SK-N-SH treated with all-trans-retinoic acid at 6 μM for 48 hours (cell line): ENCODE data around the gene MARCOL.

Experiments
- ATAC-seq: fragments of 200-7000 bp; cut with Tn5 transposase; 3 replicates; pipeline ENCODE4 v1.9.1; 2020; ENCODE audit warnings: mild to moderate bottlenecking, moderate library complexity
- ARNTL ChIP-seq: fragments of 450-650 bp; formaldehyde crosslinking; IDR thresholded peaks from 2 replicates; pipeline ENCODE4 v1.5.0; 2020; ENCODE audit warnings: low read depth, mild to moderate bottlenecking, moderate library complexity, borderline replicate concordance
- BACH2 ChIP-seq: fragments of 250-450 bp; sonication (Bioruptor Pico); IDR thresholded peaks from 2 replicates; pipeline ENCODE4 v1.9.0; 2021; ENCODE audit warnings: mild to moderate bottlenecking, borderline replicate concordance
- CREB5 ChIP-seq: fragments of 250-450 bp; sonication (Bioruptor Pico); IDR thresholded peaks from 2 replicates; pipeline ENCODE4 v1.5.1; 2020; ENCODE audit warnings: low read depth, mild to moderate bottlenecking, moderate library complexity
- CSDC2 ChIP-seq: fragments of 250-450 bp; sonication (Bioruptor Pico); IDR thresholded peaks from 2 replicates; pipeline ENCODE4 v1.5.0; 2020; ENCODE audit warnings: mild to moderate bottlenecking, moderate library complexity
- CSRNP3 ChIP-seq: fragments of 250-450 bp; sonication (Bioruptor Pico); IDR thresholded peaks from 2 replicates; pipeline ENCODE4 v1.5.1; 2021; ENCODE audit warnings: mild to moderate bottlenecking, moderate library complexity
- ESRRG ChIP-seq: fragments of 250-450 bp; sonication (Bioruptor Pico); IDR thresholded peaks from 2 replicates; pipeline ENCODE4 v1.6.1; 2021; ENCODE audit warnings: mild to moderate bottlenecking
- ISL1 ChIP-seq: fragments of 250-450 bp; sonication (Bioruptor Pico); IDR thresholded peaks from 2 replicates; pipeline ENCODE4 v2.1.2; 2022; ENCODE audit warnings: mild to moderate bottlenecking, moderate library complexity
- PATZ1 ChIP-seq: fragments of 250-450 bp; sonication (Bioruptor Pico); IDR thresholded peaks from 2 replicates; pipeline ENCODE4 v1.8.0; 2020; ENCODE audit warnings: mild to moderate bottlenecking, moderate library complexity, borderline replicate concordance
- POU6F1 ChIP-seq: fragments of 250-450 bp; sonication (Bioruptor Pico); IDR thresholded peaks from 2 replicates; pipeline ENCODE4 v1.8.0; 2021; ENCODE audit warnings: low read depth, mild to moderate bottlenecking, moderate library complexity, borderline replicate concordance
- RARB ChIP-seq: fragments of 250-450 bp; sonication (Bioruptor Pico); IDR thresholded peaks from 2 replicates; pipeline ENCODE4 v1.8.0; 2021; ENCODE audit warnings: mild to moderate bottlenecking, moderate library complexity
- SNAI2 ChIP-seq: fragments of 250-450 bp; sonication (Bioruptor Pico); IDR thresholded peaks from 2 replicates; pipeline ENCODE4 v1.5.0; 2020; ENCODE audit warnings: mild to moderate bottlenecking, moderate library complexity
- TCF4 ChIP-seq: fragments of 250-450 bp; sonication (Bioruptor Pico); IDR thresholded peaks from 2 replicates; pipeline ENCODE4 v1.8.0; 2021; ENCODE audit warnings: mild to moderate bottlenecking, moderate library complexity, borderline replicate concordance
- TOX ChIP-seq: fragments of 250-450 bp; sonication (Bioruptor Pico); IDR thresholded peaks from 2 replicates; pipeline ENCODE4 v1.8.0; 2021; ENCODE audit warnings: mild to moderate bottlenecking, moderate library complexity, borderline replicate concordance
- TSHZ2 ChIP-seq: fragments of 250-450 bp; sonication (Bioruptor Pico); IDR thresholded peaks from 2 replicates; pipeline ENCODE4 v1.5.0; 2020; ENCODE audit warnings: mild to moderate bottlenecking, moderate library complexity
- ZC3H10 ChIP-seq: fragments of 250-450 bp; sonication (Bioruptor Pico); IDR thresholded peaks from 2 replicates; pipeline ENCODE4 v1.5.1; 2021; ENCODE audit warnings: mild to moderate bottlenecking, moderate library complexity
- ZFP3 ChIP-seq: fragments of 250-450 bp; sonication (Bioruptor Pico); IDR thresholded peaks from 2 replicates; pipeline ENCODE4 v1.5.0; 2020; ENCODE audit warnings: mild to moderate bottlenecking, moderate library complexity
- ZFP30 ChIP-seq: fragments of 450-650 bp; formaldehyde crosslinking; IDR thresholded peaks from 2 replicates; pipeline ENCODE4 v1.5.0; 2022; ENCODE audit warnings: mild to moderate bottlenecking, moderate library complexity
- ZNF70 ChIP-seq: fragments of 450-650 bp; formaldehyde crosslinking; IDR thresholded peaks from 2 replicates; pipeline ENCODE4 v1.5.0; 2020; ENCODE audit warnings: mild to moderate bottlenecking, moderate library complexity
- ZNF8 ChIP-seq: fragments of 450-650 bp; formaldehyde crosslinking; IDR thresholded peaks from 2 replicates; pipeline ENCODE4 v1.5.0; 2020; ENCODE audit warnings: mild to moderate bottlenecking, moderate library complexity

Gene MARCOL

GRCh38 chr5:148255456-148255855 lies 17.1 kb downstream of the MARCOL start (continued):
- TF ChIP-seq ZNF8 (no peak), CSDC2 (CRISPR knock-in tag) (no peak), ZC3H10 (CRISPR knock-in tag) (no peak), BACH2 (CRISPR knock-in tag) (no peak), ZFP3 (CRISPR knock-in tag) (no peak)

GRCh38 chr5:148259288-148259687 lies 21.0 kb downstream of the MARCOL start:
- TF ChIP-seq POU6F1 (CRISPR knock-in tag) (no peak), TOX (CRISPR knock-in tag) (no peak), CSRNP3 (CRISPR knock-in tag) (no peak)
- no peak for ATAC-seq

- ATAC-seq: no peak
- no peak for TF ChIP-seq TOX (CRISPR knock-in tag)
These were observed 22.9 kb downstream of the MARCOL start for GRCh38 chr5:148261221-148261620.

- ATAC-seq: no peak
- TF ChIP-seq ZC3H10 (CRISPR knock-in tag): no peak
- no peak for TF ChIP-seq ESRRG
- TF ChIP-seq ZFP30 (CRISPR knock-in tag): no peak
- TF ChIP-seq ZNF8: no peak
- TF ChIP-seq CSDC2 (CRISPR knock-in tag): no peak
- TF ChIP-seq ARNTL: no peak
- no peak for TF ChIP-seq PATZ1 (CRISPR knock-in tag)
- no peak for TF ChIP-seq RARB
- no peak for TF ChIP-seq POU6F1 (CRISPR knock-in tag)
- TF ChIP-seq ZNF70 (CRISPR knock-in tag): no peak
- no peak for TF ChIP-seq ISL1
- no peak for TF ChIP-seq CSRNP3 (CRISPR knock-in tag)
- no peak for TF ChIP-seq TOX (CRISPR knock-in tag)
- no peak for TF ChIP-seq TCF4
- TF ChIP-seq CREB5: no peak
- TF ChIP-seq TSHZ2 (CRISPR knock-in tag): no peak
- no peak for TF ChIP-seq SNAI2
- no peak for TF ChIP-seq ZFP3 (CRISPR knock-in tag)
These were observed 29.6 kb downstream of the MARCOL start for GRCh38 chr5:148267962-148268361.
